HUES6 (cell line): ENCODE data around the gene ZNF414.
A peak's percentile ranks its signal among the peaks of the same experiment; 100 is the strongest.

Experiments
- H3K27ac ChIP-seq: 2 replicates; pipeline ENCODE4 v1.7.0; 2013; ENCODE audit warnings: low read depth, mild to moderate bottlenecking, low read length, inconsistent platforms
- H3K27me3 ChIP-seq: 2 replicates; pipeline ENCODE4 v1.6.1; 2013; ENCODE audit warnings: low read length; ENCODE audit not compliant: control insufficient read depth, insufficient read depth
- H3K36me3 ChIP-seq: 2 replicates; pipeline ENCODE4 v1.6.1; 2013; ENCODE audit warnings: low read length; ENCODE audit not compliant: control insufficient read depth, insufficient read depth
- H3K4me1 ChIP-seq: 2 replicates; pipeline ENCODE4 v1.6.1; 2013; ENCODE audit warnings: low read length; ENCODE audit not compliant: control insufficient read depth, insufficient read depth
- H3K4me3 ChIP-seq: 2 replicates; pipeline ENCODE4 v1.5.1; 2013; ENCODE audit warnings: low read depth, low read length
- H3K9ac ChIP-seq: one replicate; pipeline ENCODE4 v1.6.1; 2013; ENCODE audit warnings: mild to moderate bottlenecking, low read length
- H3K9me3 ChIP-seq: 2 replicates; pipeline ENCODE4 v1.6.1; 2013; ENCODE audit warnings: low read depth, low read length; ENCODE audit not compliant: control insufficient read depth, insufficient read depth

ZNF414 gene

DNA sequence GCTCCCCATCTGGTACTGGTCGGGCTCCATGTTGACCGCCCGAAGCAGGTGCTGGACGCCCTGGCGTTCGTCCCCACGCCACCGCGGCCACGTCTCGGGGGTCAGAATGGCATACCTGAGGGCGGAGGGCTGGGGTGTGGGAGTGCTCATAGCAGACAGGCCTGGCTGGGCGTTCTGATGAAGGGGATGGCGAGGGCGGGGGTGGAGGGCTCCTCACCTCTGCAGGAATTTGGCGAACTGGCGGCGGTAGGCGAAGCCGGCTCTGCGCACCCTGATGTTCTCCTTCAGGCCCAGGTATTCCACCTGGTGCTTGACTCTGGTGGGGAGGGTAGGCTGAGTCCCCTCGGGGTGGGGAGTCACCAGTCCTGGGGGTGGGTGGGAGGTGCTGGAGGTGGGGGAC, 22.3 kb upstream of the ZNF414 start:
- H3K27ac ChIP-seq, result no peak overlapping the region

DNA sequence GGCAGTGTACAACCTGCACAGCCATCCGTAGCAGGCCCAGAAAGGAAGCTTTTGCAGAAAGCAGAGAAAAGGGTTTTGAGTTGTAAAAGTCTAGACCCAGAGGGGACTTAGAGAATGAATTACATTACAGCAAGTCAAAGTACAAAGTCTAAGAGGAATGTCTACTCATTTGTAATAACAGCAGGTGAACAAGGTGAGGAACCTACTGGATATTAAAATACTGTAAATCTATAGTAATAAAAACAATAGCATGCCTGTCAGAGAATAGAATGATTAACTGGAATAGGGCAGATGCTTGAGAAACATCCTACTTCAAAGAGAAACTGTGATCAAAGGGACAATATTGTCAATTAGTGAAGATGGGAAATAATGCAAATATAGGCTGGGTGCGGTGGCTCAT, 18.3 kb upstream of the ZNF414 start:
- H3K36me3 ChIP-seq, result no peaks in the 10 kb centered on the region
- no peaks in the 10 kb centered on the region for H3K9me3 ChIP-seq
- no peaks in the 10 kb centered on the region for H3K27me3 ChIP-seq
- H3K27ac ChIP-seq, result no peak overlapping the region
- H3K4me1 ChIP-seq, result peaks cover under 1% of the 10 kb centered on the region; the same call in 1 of the 2 replicates
- H3K9ac ChIP-seq, result no peak overlapping the region
- H3K4me3 ChIP-seq, result no peak overlapping the region

More for the DNA sequence above, 22.3 kb upstream of the ZNF414 start:
- Histone ChIP-seq H3K4me1 (no peaks in the 10 kb centered on the region), H3K9ac (no peak overlapping the region), H3K4me3 (no peak overlapping the region), H3K36me3 (peaks cover 3% of the 10 kb centered on the region; the same call in 1 of the 2 replicates), H3K27me3 (no peaks in the 10 kb centered on the region), H3K9me3 (no peaks in the 10 kb centered on the region)

DNA sequence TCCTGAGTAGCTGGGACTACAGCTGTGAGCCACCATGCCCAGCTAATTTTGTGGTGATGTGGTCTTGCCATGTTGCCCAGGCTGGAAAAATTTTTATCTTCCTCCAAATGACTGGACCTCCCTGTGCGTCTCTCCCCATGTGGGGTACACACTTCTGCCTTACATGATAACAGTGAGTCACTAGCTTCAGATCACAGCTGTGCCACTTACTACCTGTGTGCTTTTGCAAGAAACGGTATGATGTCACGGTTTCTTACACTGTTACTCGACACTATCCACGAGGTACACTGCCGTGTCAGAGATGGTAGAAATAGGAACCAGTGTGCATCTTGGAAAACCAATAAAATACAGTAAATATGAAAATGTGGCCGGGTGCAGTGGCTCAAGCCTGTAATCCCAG, 17.5 kb upstream of the ZNF414 start:
- Histone ChIP-seq H3K9ac (no peak overlapping the region), H3K9me3 (no peaks in the 10 kb centered on the region), H3K27me3 (0 out of 2 replicates have a peak, but pooled peaks cover 3% of the 10 kb centered on the region), H3K36me3 (no peaks in the 10 kb centered on the region), H3K4me1 (peaks cover 6% of the 10 kb centered on the region), H3K27ac (no peak overlapping the region), H3K4me3 (no peak overlapping the region)

DNA sequence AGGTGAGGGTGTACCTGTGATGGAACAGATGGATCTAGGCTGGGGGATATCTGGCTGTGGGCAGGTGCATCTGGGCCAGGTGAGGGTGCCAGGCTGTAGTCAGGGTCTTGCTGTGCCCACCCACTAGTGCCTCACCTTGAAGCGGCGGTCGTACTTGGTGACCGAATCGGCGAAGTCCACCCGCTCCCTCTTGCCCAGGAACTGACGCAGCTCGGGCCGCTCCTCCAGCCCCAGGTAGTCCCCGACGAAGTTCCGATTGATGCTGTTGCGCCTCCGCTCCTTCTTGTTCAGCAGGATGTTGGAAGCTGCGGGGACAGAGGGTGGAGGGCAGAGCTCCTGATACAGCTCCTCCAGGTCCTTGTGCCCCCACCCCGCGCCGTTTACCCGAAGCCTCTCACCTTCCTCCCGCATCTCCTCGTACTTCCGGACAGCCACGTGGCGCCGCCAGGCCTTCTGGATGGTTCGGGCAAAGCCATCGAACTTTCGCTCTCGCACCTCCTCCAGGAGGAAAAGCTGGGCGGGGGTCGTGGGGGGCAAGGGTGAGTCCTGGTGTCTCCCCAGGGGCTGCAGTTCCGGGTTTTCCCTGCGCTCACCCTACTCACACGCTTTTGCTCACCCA, 16.2 kb upstream of the ZNF414 start:
- Histone ChIP-seq H3K9ac (no peak overlapping the region), H3K27me3 (0 out of 2 replicates have a peak, but pooled peaks cover 3% of the 10 kb centered on the region), H3K4me1 (peaks cover 6% of the 10 kb centered on the region), H3K36me3 (no peaks in the 10 kb centered on the region), H3K27ac (no peak overlapping the region), H3K9me3 (no peaks in the 10 kb centered on the region), H3K4me3 (no peak overlapping the region)

DNA sequence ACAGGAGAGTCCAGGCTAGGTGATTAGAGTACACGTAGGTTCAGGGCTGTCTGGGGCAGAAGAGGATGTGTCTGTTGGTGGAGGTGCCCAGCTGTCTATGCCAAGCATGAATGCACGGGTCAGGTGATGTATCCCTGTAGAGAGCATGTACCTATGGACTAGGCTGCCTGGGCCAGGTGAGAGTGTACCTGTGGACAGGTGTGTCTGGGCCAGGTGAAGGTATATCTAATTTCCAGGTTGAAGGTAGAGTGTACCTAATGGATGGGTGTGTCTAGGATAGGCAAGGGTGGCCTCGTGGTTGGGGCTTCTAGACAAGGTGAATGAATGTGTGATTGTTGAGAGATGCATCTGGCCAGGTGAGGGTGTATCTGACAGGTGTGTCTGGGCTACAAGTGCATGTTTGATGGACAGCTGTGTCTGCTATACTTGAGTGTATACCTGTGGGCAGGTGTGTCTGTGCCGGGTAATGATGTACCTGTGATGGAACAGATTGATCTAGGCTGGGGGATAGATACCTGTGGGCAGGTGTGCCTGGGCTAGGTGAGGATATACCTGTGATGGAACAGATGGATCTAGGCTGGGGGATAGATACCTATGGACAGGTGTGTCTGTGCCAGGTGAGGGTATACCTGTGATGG, 15.5 kb upstream of the ZNF414 start:
- Histone ChIP-seq H3K9me3 (no peaks in the 10 kb centered on the region), H3K27me3 (0 out of 2 replicates have a peak, but pooled peaks cover 3% of the 10 kb centered on the region), H3K4me1 (peaks cover 6% of the 10 kb centered on the region), H3K4me3 (no peak overlapping the region), H3K27ac (no peak overlapping the region), H3K36me3 (no peaks in the 10 kb centered on the region), H3K9ac (no peak overlapping the region)

DNA sequence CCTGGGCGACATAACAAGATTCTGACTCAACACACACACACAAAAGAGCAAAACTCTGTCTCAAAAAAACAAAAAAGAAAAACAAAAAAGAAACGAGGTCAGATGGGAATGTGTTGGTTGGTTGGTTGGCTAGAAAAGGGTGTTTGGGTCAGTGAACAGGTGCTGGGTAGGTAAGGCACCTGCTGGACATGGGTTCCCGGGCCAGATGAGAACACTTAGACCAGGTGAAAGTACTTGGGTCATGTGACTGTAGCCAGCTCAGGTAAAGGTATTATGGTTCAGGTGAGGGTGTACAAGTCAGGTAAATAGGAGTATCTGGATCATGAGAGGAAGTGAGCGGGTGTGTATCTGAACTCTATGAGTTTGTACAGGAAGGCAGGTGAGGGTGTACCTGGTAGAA, 14.5 kb upstream of the ZNF414 start:
- no peaks in the 10 kb centered on the region for H3K36me3 ChIP-seq

DNA sequence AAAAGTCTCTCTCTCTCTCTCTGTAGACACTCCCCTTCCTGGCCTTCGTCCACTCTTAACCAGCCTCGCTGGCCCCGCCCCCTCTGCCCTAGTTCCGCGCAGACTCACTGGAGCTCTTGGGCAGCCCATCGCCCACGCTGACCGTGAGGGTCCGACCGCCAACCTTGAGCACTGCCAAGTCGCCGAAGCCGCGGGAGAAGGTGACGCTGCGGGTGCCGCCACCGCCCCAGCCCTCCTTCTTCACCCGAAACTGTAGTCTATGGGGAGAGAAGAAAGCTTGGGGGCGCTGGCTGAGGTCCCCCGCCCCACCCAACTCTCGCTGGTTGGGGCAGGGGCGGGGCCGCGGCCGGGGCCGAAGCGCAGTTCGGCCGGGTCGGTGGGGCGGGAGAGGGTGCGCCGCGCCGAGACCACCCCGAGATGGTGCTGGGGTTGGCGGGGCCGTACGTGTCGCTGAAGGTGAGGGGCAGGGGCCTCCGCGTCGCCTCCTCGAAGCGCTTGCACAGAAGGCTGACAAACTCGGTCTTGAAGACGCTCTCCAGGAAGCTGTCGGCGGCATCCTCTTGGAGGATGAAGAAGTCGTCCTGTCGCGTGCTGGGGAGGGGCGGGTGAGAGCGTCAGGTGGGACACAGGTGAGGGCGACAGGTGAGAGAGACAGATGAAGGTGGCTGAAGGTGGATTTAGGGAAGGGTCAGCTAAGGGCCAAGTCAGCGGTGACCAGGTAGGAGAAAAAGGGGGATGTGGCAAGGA, 12.6 kb upstream of the ZNF414 start:
- H3K27ac ChIP-seq, result peak overlapping the region; percentile 73

More for the DNA sequence above, 14.5 kb upstream of the ZNF414 start:
- Histone ChIP-seq H3K4me3 (no peak overlapping the region), H3K4me1 (peaks cover 6% of the 10 kb centered on the region), H3K9ac (no peak overlapping the region), H3K9me3 (no peaks in the 10 kb centered on the region), H3K27ac (no peak overlapping the region), H3K27me3 (0 out of 2 replicates have a peak, but pooled peaks cover 3% of the 10 kb centered on the region)

DNA sequence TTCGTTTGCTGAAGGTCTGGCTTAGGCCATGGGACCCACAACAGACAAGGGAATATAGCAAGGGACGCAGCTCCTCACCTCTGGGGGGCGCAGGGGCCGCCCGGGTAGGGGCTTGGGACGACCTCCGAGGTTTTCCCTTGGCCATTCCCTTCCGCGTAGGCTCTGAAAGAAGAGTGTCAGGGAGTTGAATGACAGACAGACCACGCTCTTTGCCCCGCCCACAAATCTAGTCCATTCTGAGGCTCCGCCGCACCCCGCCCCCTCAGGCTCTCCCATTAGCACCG, 11.4 kb upstream of the ZNF414 start:
- no peaks in the 10 kb centered on the region for H3K36me3 ChIP-seq
- H3K27ac ChIP-seq, result no peak overlapping the region
- H3K27me3 ChIP-seq, result 0 out of 2 replicates have a peak, but pooled peaks cover 3% of the 10 kb centered on the region
- H3K9me3 ChIP-seq, result no peaks in the 10 kb centered on the region
- peaks cover 6% of the 10 kb centered on the region for H3K4me1 ChIP-seq
- no peak overlapping the region for H3K9ac ChIP-seq
- peak overlapping the region; percentile 32; the same call in 1 of the 2 replicates for H3K4me3 ChIP-seq

More for the DNA sequence above, 12.6 kb upstream of the ZNF414 start:
- H3K36me3 ChIP-seq, result no peaks in the 10 kb centered on the region
- H3K27me3 ChIP-seq, result 0 out of 2 replicates have a peak, but pooled peaks cover 3% of the 10 kb centered on the region
- peaks cover 6% of the 10 kb centered on the region for H3K4me1 ChIP-seq
- peak overlapping the region; percentile 72 for H3K9ac ChIP-seq
- peak overlapping the region; percentile 83 for H3K4me3 ChIP-seq
- no peaks in the 10 kb centered on the region for H3K9me3 ChIP-seq

DNA sequence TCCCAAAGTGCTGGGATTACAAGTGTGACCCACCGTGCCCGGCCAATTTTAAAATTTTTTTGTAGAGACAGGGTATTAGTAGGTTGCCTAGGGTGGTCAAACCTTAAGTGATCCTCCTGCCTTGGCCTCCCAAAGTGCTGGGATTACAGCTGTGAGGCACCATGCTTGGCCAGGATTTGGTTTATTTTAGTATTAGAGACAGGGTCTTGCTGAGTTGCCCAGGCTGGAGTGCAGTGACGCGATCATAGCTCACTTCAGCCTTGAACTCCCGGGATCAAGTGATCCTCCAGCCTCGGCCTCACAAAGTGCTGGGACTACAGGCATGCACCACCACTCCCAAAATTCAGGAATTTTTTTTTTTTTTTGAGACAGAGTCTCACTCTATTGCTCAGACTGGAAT, 5.4 kb upstream of the ZNF414 start:
- no peak overlapping the region for H3K4me3 ChIP-seq
- no peaks in the 10 kb centered on the region for H3K27me3 ChIP-seq
- H3K9ac ChIP-seq, result no peak overlapping the region
- H3K27ac ChIP-seq, result no peak overlapping the region
- no peaks in the 10 kb centered on the region for H3K36me3 ChIP-seq
- peaks cover 3% of the 10 kb centered on the region; the same call in 1 of the 2 replicates for H3K4me1 ChIP-seq
- no peaks in the 10 kb centered on the region for H3K9me3 ChIP-seq

DNA sequence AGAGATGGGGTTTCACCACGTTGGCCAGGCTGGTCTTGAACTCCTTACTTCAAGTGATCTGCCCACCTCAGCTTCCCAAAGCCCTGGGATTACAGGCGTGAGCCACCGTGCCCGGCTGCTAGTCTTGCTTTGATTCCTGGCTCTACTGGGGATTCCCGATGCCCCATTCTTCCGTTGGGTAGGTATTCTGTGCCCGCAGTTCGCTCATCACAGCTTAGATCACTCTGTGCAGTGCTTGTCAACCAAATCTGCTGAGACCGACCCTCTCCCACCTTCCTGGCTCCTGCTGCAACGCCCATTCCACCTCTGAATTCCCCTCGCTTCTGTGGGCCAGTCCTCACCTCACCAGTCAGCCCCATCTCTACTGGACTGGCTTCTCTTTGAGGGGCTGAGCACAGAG, 4.6 kb upstream of the ZNF414 start:
- H3K4me3 ChIP-seq, result no peak overlapping the region
- H3K27me3 ChIP-seq, result no peaks in the 10 kb centered on the region
- H3K36me3 ChIP-seq, result no peaks in the 10 kb centered on the region
- peaks cover 4% of the 10 kb centered on the region; the same call in 1 of the 2 replicates for H3K4me1 ChIP-seq
- H3K9ac ChIP-seq, result no peak overlapping the region
- H3K27ac ChIP-seq, result no peak overlapping the region
- H3K9me3 ChIP-seq, result no peaks in the 10 kb centered on the region
